Measurements from ENCODE around the gene ZNF205. TPM values are rescaled to one million over a fixed set of nuclear protein-coding genes. Genes with fewer than 3 reads are reported as not detected.

Gene ZNF205
- total and polyA plus RNA-seq, 2 experiments from 2014 or later: 16.6 to 29.1 TPM

DNA sequence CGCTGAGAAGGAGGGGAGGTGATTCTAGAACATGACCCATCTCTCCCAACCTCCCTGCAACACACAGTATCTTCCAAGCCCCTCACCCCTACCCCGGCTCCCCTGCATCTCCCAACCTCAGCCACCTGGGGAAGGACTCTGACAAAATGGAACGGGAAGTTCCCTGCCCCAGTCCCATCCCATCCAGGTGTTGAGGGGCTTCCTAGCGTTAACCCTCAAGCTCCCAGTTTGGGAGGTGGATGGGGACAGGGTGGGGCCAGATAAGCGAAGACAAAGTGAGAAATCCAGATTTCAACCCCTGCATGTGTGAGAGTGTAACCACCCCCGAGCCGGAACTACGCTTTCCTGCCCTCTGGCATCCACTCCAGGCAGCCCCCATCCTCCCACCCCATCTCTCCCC lies 15.1 kb upstream of the ZNF205 start:
- peaks cover 58% of the 10 kb centered on the region for H3K79me2 ChIP-seq (replicated peaks; ENCODE audit: insufficient read depth)
- Mint-ChIP-seq H3K4me3 (peak overlapping the region; percentile 99), H3K27ac (peak overlapping the region; percentile 99), H3K9me3 (no peaks in the 10 kb centered on the region; the same call in 2 of the 3 replicates), H3K27me3 (ENCODE audit: insufficient read depth, low read depth, poor library complexity) (peaks cover 42% of the 10 kb centered on the region), H3K4me1 (peaks cover 40% of the 10 kb centered on the region), H3K36me3 (ENCODE audit: low read depth) (peaks cover 62% of the 10 kb centered on the region)
- peak; percentile 2 for ATAC-seq
- H3K4me3 ChIP-seq: peak overlapping the region; percentile 89
- H3K9me2 ChIP-seq (ENCODE audit: insufficient read depth): no peaks in the 10 kb centered on the region
- H4K20me1 ChIP-seq (replicated peaks; ENCODE audit: insufficient read depth): peaks cover 22% of the 10 kb centered on the region; the same call in 1 of the 2 replicates
- DNase-seq (ENCODE audit: low spot score): peak; percentile 69
- no peak overlapping the region for H2AFZ ChIP-seq
- H3K36me3 ChIP-seq (ENCODE audit: insufficient read depth): peaks cover 16% of the 10 kb centered on the region; the same call in 1 of the 2 replicates
- H3K4me1 ChIP-seq (ENCODE audit: insufficient read depth): peaks cover 47% of the 10 kb centered on the region
- no peaks in the 10 kb centered on the region for H3K27me3 ChIP-seq (ENCODE audit: insufficient read depth)
- H3K27ac ChIP-seq (ENCODE audit: low read depth): peak overlapping the region; percentile 99
- peaks cover 45% of the 10 kb centered on the region for H3F3A ChIP-seq (replicated peaks; ENCODE audit: low read depth)
- H3K4me2 ChIP-seq: peak overlapping the region; percentile 85
- TF ChIP-seq EZH2 (IDR thresholded peaks at IDR 0.05; ENCODE audit: low read depth, unreplicated experiment) (no peak), POLR2AphosphoS5 (IDR thresholded peaks at IDR 0.05; ENCODE audit: low read depth) (peak; percentile 36; the same call in 1 of the 2 replicates)

DNA sequence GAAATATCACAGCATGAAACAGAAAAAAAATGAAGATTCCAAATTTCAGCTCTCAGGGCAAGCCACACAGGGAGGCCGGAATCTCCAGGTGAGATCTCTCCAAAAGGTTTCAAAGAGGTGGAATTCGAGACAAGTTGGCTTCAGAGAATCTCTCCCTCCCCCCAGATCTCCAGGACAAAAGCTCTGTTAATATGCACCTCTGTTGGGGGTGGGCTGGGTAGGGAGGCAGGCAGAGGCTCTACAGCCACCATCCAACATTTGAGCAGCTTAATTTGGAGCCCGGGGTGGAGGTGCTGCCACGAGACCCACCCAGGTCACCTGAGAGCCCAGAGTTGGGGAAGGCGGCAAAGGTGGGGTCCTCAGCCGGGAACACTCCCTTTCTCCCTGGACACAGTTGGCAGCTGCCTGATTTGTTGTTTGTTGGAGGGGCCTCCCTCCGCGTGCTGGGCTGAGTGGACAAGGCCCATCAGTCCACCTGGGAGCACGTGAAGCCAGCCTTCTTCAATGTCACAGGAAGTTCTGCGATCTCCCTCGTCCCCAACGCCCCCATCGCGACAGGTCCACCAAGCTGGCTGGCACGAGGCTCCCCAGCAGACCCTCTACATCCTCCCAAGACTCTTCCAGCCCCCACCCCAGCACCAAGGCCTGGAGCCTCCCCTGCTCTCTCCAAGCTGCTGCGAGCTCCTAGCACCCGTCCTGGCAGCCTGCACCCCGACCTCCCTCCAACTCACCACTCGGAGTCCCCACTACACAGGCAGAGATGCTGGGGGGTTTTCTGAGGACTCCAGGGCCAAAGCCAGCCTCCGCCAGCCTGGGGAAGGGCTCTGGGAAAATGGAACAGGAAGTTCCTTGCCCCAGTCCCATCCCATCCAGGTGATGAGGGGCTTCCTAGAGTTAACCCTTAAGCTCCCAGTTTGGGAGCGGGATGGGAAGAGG lies 13.7 kb upstream of the ZNF205 start, which contains the start of gene ZSCAN10:
Gene ZSCAN10, minus strand, starts transcription at position 836 of the 936 bp plus-strand sequence. CDS start 6,357 bp downstream, outside the sequence.
- peak within 1 kb of the TSS; percentile 89 for H3K4me3 ChIP-seq
- no peak within 1 kb of the TSS for H2AFZ ChIP-seq
- peaks cover 50% of the 10 kb centered on the region for H3K36me3 Mint-ChIP-seq (ENCODE audit: low read depth)
- H3K27ac ChIP-seq (ENCODE audit: low read depth): peak within 1 kb of the TSS; percentile 99
- no peaks in the 10 kb centered on the region for H3K27me3 ChIP-seq (ENCODE audit: insufficient read depth)
- H3K79me2 ChIP-seq (replicated peaks; ENCODE audit: insufficient read depth): peaks cover 45% of the 10 kb centered on the region
- 0 out of 2 replicates have a peak, but pooled peaks cover 4% of the 10 kb centered on the region for H3K36me3 ChIP-seq (ENCODE audit: insufficient read depth)
- H3F3A ChIP-seq (replicated peaks; ENCODE audit: low read depth): peaks cover 48% of the 10 kb centered on the region
- peak within 1 kb of the TSS; percentile 99 for H3K4me3 Mint-ChIP-seq
- no peaks in the 10 kb centered on the region for H3K9me2 ChIP-seq (ENCODE audit: insufficient read depth)
- H3K4me1 ChIP-seq (ENCODE audit: insufficient read depth): peaks cover 53% of the 10 kb centered on the region
- H3K27me3 Mint-ChIP-seq (ENCODE audit: insufficient read depth, low read depth, poor library complexity): peaks cover 42% of the 10 kb centered on the region
- H3K4me1 Mint-ChIP-seq: peaks cover 46% of the 10 kb centered on the region
- peak within 1 kb of the TSS; percentile 85 for H3K4me2 ChIP-seq
- peak within 1 kb of the TSS; percentile 99 for H3K27ac Mint-ChIP-seq
- H3K9me3 Mint-ChIP-seq: no peaks in the 10 kb centered on the region; the same call in 2 of the 3 replicates
- ATAC-seq (peak; percentile 50), DNase-seq (ENCODE audit: low spot score) (peak; percentile 95)
- peaks cover 10% of the 10 kb centered on the region; the same call in 1 of the 2 replicates for H4K20me1 ChIP-seq (replicated peaks; ENCODE audit: insufficient read depth)
- no peak for TF ChIP-seq EZH2phosphoT487 (IDR thresholded peaks at IDR 0.05; ENCODE audit: unreplicated experiment)
- no peak for TF ChIP-seq ZNF114 (CRISPR knock-in tag; IDR thresholded peaks at IDR 0.05)
- TF ChIP-seq, protein P1, sequence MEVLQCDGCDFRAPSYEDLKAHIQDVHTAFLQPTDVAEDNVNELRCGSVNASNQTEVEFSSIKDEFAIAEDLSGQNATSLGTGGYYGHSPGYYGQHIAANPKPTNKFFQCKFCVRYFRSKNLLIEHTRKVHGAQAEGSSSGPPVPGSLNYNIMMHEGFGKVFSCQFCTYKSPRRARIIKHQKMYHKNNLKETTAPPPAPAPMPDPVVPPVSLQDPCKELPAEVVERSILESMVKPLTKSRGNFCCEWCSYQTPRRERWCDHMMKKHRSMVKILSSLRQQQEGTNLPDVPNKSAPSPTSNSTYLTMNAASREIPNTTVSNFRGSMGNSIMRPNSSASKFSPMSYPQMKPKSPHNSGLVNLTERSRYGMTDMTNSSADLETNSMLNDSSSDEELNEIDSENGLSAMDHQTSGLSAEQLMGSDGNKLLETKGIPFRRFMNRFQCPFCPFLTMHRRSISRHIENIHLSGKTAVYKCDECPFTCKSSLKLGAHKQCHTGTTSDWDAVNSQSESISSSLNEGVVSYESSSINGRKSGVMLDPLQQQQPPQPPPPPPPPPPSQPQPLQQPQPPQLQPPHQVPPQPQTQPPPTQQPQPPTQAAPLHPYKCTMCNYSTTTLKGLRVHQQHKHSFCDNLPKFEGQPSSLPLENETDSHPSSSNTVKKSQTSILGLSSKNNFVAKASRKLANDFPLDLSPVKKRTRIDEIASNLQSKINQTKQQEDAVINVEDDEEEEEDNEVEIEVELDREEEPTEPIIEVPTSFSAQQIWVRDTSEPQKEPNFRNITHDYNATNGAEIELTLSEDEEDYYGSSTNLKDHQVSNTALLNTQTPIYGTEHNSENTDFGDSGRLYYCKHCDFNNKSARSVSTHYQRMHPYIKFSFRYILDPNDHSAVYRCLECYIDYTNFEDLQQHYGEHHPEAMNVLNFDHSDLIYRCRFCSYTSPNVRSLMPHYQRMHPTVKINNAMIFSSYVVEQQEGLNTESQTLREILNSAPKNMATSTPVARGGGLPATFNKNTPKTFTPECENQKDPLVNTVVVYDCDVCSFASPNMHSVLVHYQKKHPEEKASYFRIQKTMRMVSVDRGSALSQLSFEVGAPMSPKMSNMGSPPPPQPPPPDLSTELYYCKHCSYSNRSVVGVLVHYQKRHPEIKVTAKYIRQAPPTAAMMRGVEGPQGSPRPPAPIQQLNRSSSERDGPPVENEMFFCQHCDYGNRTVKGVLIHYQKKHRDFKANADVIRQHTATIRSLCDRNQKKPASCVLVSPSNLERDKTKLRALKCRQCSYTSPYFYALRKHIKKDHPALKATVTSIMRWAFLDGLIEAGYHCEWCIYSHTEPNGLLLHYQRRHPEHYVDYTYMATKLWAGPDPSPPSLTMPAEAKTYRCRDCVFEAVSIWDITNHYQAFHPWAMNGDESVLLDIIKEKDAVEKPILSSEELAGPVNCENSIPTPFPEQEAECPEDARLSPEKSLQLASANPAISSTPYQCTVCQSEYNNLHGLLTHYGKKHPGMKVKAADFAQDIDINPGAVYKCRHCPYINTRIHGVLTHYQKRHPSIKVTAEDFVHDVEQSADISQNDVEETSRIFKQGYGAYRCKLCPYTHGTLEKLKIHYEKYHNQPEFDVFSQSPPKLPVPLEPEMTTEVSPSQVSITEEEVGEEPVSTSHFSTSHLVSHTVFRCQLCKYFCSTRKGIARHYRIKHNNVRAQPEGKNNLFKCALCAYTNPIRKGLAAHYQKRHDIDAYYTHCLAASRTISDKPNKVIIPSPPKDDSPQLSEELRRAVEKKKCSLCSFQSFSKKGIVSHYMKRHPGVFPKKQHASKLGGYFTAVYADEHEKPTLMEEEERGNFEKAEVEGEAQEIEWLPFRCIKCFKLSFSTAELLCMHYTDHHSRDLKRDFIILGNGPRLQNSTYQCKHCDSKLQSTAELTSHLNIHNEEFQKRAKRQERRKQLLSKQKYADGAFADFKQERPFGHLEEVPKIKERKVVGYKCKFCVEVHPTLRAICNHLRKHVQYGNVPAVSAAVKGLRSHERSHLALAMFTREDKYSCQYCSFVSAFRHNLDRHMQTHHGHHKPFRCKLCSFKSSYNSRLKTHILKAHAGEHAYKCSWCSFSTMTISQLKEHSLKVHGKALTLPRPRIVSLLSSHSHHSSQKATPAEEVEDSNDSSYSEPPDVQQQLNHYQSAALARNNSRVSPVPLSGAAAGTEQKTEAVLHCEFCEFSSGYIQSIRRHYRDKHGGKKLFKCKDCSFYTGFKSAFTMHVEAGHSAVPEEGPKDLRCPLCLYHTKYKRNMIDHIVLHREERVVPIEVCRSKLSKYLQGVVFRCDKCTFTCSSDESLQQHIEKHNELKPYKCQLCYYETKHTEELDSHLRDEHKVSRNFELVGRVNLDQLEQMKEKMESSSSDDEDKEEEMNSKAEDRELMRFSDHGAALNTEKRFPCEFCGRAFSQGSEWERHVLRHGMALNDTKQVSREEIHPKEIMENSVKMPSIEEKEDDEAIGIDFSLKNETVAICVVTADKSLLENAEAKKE (CRISPR knock-in tag; IDR thresholded peaks at IDR 0.05): no peak
- TF ChIP-seq, protein P2, sequence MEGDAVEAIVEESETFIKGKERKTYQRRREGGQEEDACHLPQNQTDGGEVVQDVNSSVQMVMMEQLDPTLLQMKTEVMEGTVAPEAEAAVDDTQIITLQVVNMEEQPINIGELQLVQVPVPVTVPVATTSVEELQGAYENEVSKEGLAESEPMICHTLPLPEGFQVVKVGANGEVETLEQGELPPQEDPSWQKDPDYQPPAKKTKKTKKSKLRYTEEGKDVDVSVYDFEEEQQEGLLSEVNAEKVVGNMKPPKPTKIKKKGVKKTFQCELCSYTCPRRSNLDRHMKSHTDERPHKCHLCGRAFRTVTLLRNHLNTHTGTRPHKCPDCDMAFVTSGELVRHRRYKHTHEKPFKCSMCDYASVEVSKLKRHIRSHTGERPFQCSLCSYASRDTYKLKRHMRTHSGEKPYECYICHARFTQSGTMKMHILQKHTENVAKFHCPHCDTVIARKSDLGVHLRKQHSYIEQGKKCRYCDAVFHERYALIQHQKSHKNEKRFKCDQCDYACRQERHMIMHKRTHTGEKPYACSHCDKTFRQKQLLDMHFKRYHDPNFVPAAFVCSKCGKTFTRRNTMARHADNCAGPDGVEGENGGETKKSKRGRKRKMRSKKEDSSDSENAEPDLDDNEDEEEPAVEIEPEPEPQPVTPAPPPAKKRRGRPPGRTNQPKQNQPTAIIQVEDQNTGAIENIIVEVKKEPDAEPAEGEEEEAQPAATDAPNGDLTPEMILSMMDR (conservative IDR thresholded peaks at IDR 0.05; ENCODE audit: low read depth in 2 of 2): 0 out of 4 replicates have a peak, but pooled peaks of 1 of the 2 experiments have one; percentile 3
- no peak for TF ChIP-seq STAT1 (IDR thresholded peaks at IDR 0.05; ENCODE audit: unreplicated experiment)
- TF ChIP-seq EZH2 (IDR thresholded peaks at IDR 0.05; ENCODE audit: low read depth, unreplicated experiment): no peak
- no peak for TF ChIP-seq ZNF331 (CRISPR knock-in tag; IDR thresholded peaks at IDR 0.05; ENCODE audit: low read depth)
- TF ChIP-seq JUNB (IDR thresholded peaks at IDR 0.05; ENCODE audit: unreplicated experiment): no peak
- TF ChIP-seq NANOG (IDR thresholded peaks at IDR 0.05; ENCODE audit: borderline replicate concordance): no peak
- 0 out of 2 replicates have a peak, but pooled peaks have one; percentile 22 for TF ChIP-seq CREB1 (CRISPR knock-in tag; IDR thresholded peaks at IDR 0.05; ENCODE audit: low read depth)
